Thymus (tissue), 11 donors: Measurements from ENCODE around the gene MTA3. TPM values are rescaled to one million over a fixed set of nuclear protein-coding genes. Genes with fewer than 3 reads are reported as not detected.
A peak's percentile ranks its signal among the peaks of the same experiment; 100 is the strongest.
"Not testable (repeated sequence)": the region's sequence is repeated elsewhere in the genome, so short reads cannot be mapped to it uniquely, and the experiment has no call there.

ENCODE experiments used
- DNase-seq, 9 donors: peaks; one replicate each; pipeline ENCODE4 v3.0.0-alpha.2; 2013; ENCODE audit warnings: low spot score in 9 of 9, low read depth in 6 of 9, missing footprints in 1 of 9
- H3K27ac ChIP-seq, 2 donors: one replicate each; pipeline ENCODE4 v1.5.1; 2013; ENCODE audit warnings: control low read depth in 1 of 2, low read depth in 1 of 2, low read length in 1 of 2, mild to moderate bottlenecking in 1 of 2, moderate library complexity in 1 of 2
- H3K27me3 ChIP-seq, 2 donors: one replicate each; pipeline ENCODE4 v1.5.1; 2013; ENCODE audit warnings: low read length in 1 of 2; ENCODE audit not compliant: control insufficient read depth in 2 of 2, insufficient read depth in 1 of 2
- H3K36me3 ChIP-seq, 2 donors: one replicate each; pipeline ENCODE4 v1.5.1; 2013; ENCODE audit warnings: low read length in 1 of 2, mild to moderate bottlenecking in 1 of 2, moderate library complexity in 1 of 2; ENCODE audit not compliant: control insufficient read depth in 2 of 2, insufficient read depth in 2 of 2
- H3K4me1 ChIP-seq, 2 donors: one replicate each; pipeline ENCODE4 v1.5.1; 2013; ENCODE audit warnings: low read length in 2 of 2; ENCODE audit not compliant: control insufficient read depth in 2 of 2, insufficient read depth in 2 of 2
- H3K4me3 ChIP-seq, 2 donors: one replicate each; pipeline ENCODE4 v1.5.1; 2013; ENCODE audit warnings: low read length in 2 of 2, control low read depth in 1 of 2, mild to moderate bottlenecking in 1 of 2
- H3K9me3 ChIP-seq, 2 donors: one replicate each; pipeline ENCODE4 v1.5.1; 2013; ENCODE audit warnings: low read length in 1 of 2, mild to moderate bottlenecking in 1 of 2; ENCODE audit not compliant: control insufficient read depth in 2 of 2, insufficient read depth in 1 of 2
- WGBS: extraction: QIAGEN DNeasy Blood & Tissue Kit; methylation state at CpG from one replicate; pipeline ENCODE4 v1.1.7; 2013; 5-methylcytosine and 5-hydroxymethylcytosine counted together
- polyA plus RNA-seq: library from polyadenylated mRNA; stranded (reverse); fragments of 200-250 nt; gene quantifications from one replicate; pipeline ENCODE4 v1.2.3, GENCODE V29; 2013
- total RNA-seq: library from RNA; stranded (reverse); fragments of 120-200 nt; gene quantifications from one replicate; pipeline ENCODE4 v1.2.4, GENCODE V29; 2013
- donor health status: healthy.

MTA3 gene
- total and polyA plus RNA-seq, 2 donors, result 64.9 to 77.4 TPM

GRCh38 chr2:42721898-42722297 is 153.5 kb downstream of the MTA3 start:
- Histone ChIP-seq H3K27me3 (no peaks in the 10 kb centered on the region), H3K27ac (no peak overlapping the region), H3K36me3 (peaks cover 36 to 74% of the 10 kb centered on the region in 2 donors), H3K4me1 (no peaks in the 10 kb centered on the region), H3K4me3 (no peak overlapping the region), H3K9me3 (no peaks in the 10 kb centered on the region)
- no peak for DNase-seq
- 97% methylated on average over 2 of the region's 2 CpGs for WGBS

DNA sequence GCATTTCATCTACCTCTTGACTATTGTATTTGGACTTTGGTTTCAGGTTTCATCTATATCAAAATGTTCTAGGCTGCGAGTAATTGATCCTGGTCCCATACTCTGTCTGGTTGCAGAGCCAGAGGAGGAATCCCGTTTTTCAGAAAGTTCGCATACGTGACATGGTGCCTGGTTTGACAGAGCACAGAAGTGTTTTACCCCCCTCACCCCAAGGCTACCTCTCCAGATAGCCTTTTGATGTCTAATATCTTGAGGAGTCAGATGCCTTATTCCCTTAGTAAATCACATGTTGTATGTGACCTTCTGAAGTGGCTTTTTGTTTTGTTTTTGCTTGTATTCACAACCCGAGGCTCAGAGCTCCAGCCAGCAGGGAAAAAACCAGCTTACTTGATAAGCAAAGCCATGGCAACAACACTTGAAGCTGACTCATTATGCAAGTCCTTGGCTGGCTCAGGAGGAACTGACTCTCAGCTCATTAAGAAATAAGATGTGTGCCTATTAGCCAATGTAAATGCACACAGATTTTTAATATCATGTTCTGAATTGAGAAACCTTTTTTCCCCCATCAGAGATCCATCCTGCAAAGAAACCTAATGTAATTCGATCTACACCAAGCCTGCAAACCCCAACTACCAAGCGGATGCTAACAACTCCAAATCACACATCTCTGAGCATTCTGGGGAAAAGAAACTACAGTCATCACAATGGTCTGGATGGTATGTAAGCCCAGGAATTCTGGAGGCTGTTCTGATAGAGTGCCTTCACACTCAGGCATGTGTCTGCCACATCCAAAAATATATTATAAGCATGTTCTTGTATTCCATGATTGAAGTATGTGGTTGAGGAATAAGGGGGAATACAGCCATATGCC is 154.1 kb downstream of the MTA3 start:
- no peaks in the 10 kb centered on the region for H3K27me3 ChIP-seq
- H3K4me3 ChIP-seq, result no peak overlapping the region
- H3K36me3 ChIP-seq, result peaks cover 41 to 80% of the 10 kb centered on the region in 2 donors
- H3K27ac ChIP-seq, result no peak overlapping the region
- H3K9me3 ChIP-seq, result no peaks in the 10 kb centered on the region
- peak in 4 of 9 donors; percentile 9 to 41 (median 10) for DNase-seq
- WGBS, result 72% methylated on average over 7 of the region's 7 CpGs
- no peaks in the 10 kb centered on the region for H3K4me1 ChIP-seq

DNA sequence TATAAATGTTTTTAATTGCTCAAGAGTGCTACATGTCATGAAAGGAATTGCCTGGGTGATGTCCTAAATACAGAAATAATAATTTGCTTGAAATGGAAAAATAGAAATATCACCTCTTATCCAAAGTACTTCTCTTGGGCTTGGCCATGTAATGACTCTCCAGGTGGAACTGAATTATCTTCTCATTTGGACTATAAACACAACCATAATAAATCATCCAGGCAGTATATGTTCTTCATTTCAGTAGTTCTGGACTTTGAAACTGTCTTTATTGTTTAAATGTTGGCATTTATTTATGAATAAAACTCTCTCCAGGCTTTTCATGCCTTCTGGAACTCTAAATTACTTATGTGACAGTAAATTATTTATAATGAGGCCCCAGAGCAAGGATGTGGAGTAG is 155.0 kb downstream of the MTA3 start:
- no peaks in the 10 kb centered on the region for H3K9me3 ChIP-seq
- no peak overlapping the region for H3K4me3 ChIP-seq
- peaks cover 42 to 79% of the 10 kb centered on the region in 2 donors for H3K36me3 ChIP-seq
- no peaks in the 10 kb centered on the region for H3K4me1 ChIP-seq
- no peaks in the 10 kb centered on the region for H3K27me3 ChIP-seq
- no peak for DNase-seq
- H3K27ac ChIP-seq, result no peak overlapping the region

DNA sequence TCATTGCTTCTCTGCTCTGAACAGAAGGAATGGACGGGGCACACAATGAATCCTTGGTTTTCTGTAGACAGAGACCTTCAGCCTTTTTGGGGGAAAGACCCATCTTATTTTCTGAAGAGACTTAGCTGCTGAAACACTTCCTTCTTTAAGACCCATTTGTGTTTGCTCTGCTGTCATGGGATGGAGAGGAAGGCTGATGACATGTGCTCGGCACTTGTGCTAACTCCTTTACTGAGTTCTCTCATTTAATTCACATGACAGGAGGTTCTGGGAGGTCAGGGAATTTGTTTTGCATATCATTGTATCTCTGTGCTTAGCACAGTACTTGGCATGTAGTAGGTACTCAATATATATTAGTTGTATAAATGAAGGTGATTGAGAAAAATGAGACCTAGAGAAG is 156.5 kb downstream of the MTA3 start:
- no peak for DNase-seq
- Histone ChIP-seq H3K36me3 (peaks cover 44 to 77% of the 10 kb centered on the region in 2 donors), H3K27me3 (no peaks in the 10 kb centered on the region), H3K4me1 (no peaks in the 10 kb centered on the region), H3K9me3 (no peaks in the 10 kb centered on the region), H3K27ac (no peak overlapping the region), H3K4me3 (no peak overlapping the region)
- 95% methylated on average over 2 of the region's 2 CpGs for WGBS

- WGBS, result 95% methylated on average over 4 of the region's 4 CpGs
- H3K4me1 ChIP-seq, result no peaks in the 10 kb centered on the region
- H3K9me3 ChIP-seq, result no peaks in the 10 kb centered on the region
- H3K27ac ChIP-seq, result no peak overlapping the region
- no peaks in the 10 kb centered on the region for H3K27me3 ChIP-seq
- no peak for DNase-seq
- no peak overlapping the region for H3K4me3 ChIP-seq
- H3K36me3 ChIP-seq, result peaks cover 44 to 72% of the 10 kb centered on the region in 2 donors
Observed at GRCh38 chr2:42725657-42726056, 157.2 kb downstream of the MTA3 start.

- no peak overlapping the region for H3K27ac ChIP-seq
- H3K9me3 ChIP-seq, result no peaks in the 10 kb centered on the region
- WGBS, result 98% methylated on average over 2 of the region's 2 CpGs
- peaks cover 47 to 71% of the 10 kb centered on the region in 2 donors for H3K36me3 ChIP-seq
- no peaks in the 10 kb centered on the region for H3K4me1 ChIP-seq
- no peaks in the 10 kb centered on the region for H3K27me3 ChIP-seq
- no peak overlapping the region for H3K4me3 ChIP-seq
- DNase-seq, result no peak
Observed at GRCh38 chr2:42726680-42727079, 158.2 kb downstream of the MTA3 start.

GRCh38 chr2:42731316-42731715 is 162.9 kb downstream of the MTA3 start:
- WGBS, result 96% methylated on average over 4 of the region's 4 CpGs
- not testable (repeated sequence) for DNase-seq, H3K4me3 ChIP-seq

DNA sequence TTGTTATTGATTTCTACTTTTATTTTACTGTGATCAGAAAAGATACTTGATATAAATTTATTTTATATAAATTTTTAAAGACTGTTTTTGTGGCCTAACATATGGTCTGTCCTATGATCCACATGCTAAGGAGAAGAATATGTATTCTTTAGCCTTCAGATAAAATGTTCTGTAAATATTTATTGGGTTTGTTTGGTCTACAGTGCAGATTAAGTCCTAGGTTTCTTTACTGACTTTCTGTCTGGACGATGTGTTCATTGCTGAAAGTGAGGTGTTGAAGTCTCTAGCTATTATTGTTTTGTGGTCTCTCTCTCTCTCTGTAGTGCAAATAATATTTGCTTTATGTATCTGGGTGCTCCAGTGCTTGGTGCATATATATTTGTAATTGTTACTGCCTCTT is 165.4 kb downstream of the MTA3 start:
- no peaks in the 10 kb centered on the region for H3K27me3 ChIP-seq
- H3K9me3 ChIP-seq, result peaks cover 3 to 4% of the 10 kb centered on the region in 2 donors
- DNase-seq, result no peak
- no peak overlapping the region for H3K4me3 ChIP-seq
- no peaks in the 10 kb centered on the region for H3K4me1 ChIP-seq
- H3K27ac ChIP-seq, result no peak overlapping the region
- peaks cover 49 to 59% of the 10 kb centered on the region in 2 donors for H3K36me3 ChIP-seq
- 95% methylated on average over 1 of the region's 1 CpG for WGBS

More at GRCh38 chr2:42731316-42731715, 162.9 kb downstream of the MTA3 start:
- peaks cover 43 to 56% of the 10 kb centered on the region in 2 donors for H3K36me3 ChIP-seq
- H3K27ac ChIP-seq, H3K4me1 ChIP-seq, H3K9me3 ChIP-seq, H3K27me3 ChIP-seq: not testable (repeated sequence)

DNA sequence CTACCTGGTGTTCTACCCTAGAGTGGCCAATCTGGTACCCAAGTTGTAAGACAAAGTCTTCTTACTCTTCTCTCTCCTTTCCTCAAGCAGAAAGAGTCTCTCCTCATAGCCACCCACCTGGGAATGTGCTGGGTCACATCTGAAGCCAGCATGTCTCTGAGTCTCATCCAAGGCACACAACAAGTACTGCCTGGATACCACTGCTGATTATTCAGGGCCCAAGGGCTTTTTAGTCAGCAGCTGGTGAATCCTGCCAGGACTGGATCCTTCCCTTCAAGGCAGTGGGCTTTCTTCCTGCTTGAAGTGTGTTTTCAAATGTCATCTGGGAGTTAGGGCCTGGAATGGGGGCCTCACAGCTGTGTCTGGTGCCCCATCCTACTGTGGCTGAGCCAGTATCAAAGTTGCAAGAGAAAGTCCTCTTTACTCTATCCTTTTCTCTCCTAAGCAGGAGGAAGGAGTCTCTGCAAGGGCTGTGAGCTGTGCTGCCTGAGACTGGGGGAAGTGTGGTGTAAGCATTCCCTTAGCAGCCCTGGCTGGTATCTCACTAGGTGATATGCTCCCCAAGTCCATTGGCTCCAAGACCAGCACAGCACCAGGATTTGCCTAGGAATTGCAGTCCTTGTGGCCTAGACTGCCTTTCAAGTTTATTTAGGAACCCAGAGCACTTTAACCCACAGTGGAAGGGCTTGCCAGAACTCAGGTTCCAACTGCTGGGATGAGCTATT is 168.3 kb downstream of the MTA3 start:
- no peak for DNase-seq
- H3K36me3 ChIP-seq, result peaks cover 62 to 69% of the 10 kb centered on the region in 2 donors
- H3K27ac ChIP-seq, result no peak overlapping the region
- H3K4me1 ChIP-seq, result no peaks in the 10 kb centered on the region
- H3K9me3 ChIP-seq, result peaks cover 3 to 4% of the 10 kb centered on the region in 2 donors
- no peaks in the 10 kb centered on the region for H3K27me3 ChIP-seq
- no peak overlapping the region for H3K4me3 ChIP-seq
